Neural cell (in vitro differentiated cells): Measurements from ENCODE around the gene NFAM1. TPM values are rescaled to one million over a fixed set of nuclear protein-coding genes. Genes with fewer than 3 reads are reported as not detected.

Experiments used
- H2AFZ ChIP-seq: fragments of 200-600, 300-800 bp; sonication (generic), shearing (Covaris generic); 2 replicates; pipeline ENCODE4 v1.6.0; 2014; ENCODE audit warnings: low read depth, mild to moderate bottlenecking, antibody characterized with exemption, low read length, moderate library complexity
- H3F3A ChIP-seq: fragments of 200-600 bp; shearing (Covaris generic); 2 replicates; pipeline ENCODE4 v1.6.1; 2016; ENCODE audit warnings: mild to moderate bottlenecking, moderate library complexity, mixed read lengths, antibody characterized with exemption, low read length; ENCODE audit not compliant: insufficient read depth, poor library complexity, severe bottlenecking
- H3K27ac ChIP-seq: fragments of 200-600, 300-800 bp; sonication (generic), shearing (Covaris generic); 2 replicates; pipeline ENCODE4 v1.5.1; 2014; ENCODE audit warnings: mild to moderate bottlenecking, low read length, moderate library complexity
- H3K27me3 ChIP-seq: fragments of 300-800, 200-600 bp; sonication (generic), shearing (Covaris generic); 2 replicates; pipeline ENCODE4 v1.6.0; 2014; ENCODE audit warnings: mild to moderate bottlenecking, low read depth, low read length, moderate library complexity; ENCODE audit not compliant: insufficient read depth
- H3K36me3 ChIP-seq: fragments of 300-800, 200-600 bp; sonication (generic), shearing (Covaris generic); 2 replicates; pipeline ENCODE4 v1.5.1; 2014; ENCODE audit warnings: mild to moderate bottlenecking, antibody characterized with exemption, low read length, moderate library complexity; ENCODE audit not compliant: insufficient read depth
- H3K4me2 ChIP-seq: fragments of 300-800, 200-600 bp; sonication (generic), shearing (Covaris generic); 2 replicates; pipeline ENCODE4 v1.6.0; 2014; ENCODE audit warnings: mild to moderate bottlenecking, low read length
- H3K4me3 ChIP-seq: fragments of 300-800, 200-600 bp; sonication (generic), shearing (Covaris generic); 2 replicates; pipeline ENCODE4 v1.5.1; 2014; ENCODE audit warnings: mild to moderate bottlenecking, low read length, moderate library complexity
- H3K79me2 ChIP-seq: fragments of 200-600 bp; shearing (Covaris generic); replicated peaks from 2 replicates; pipeline ENCODE4 v1.6.0; 2014; ENCODE audit warnings: mild to moderate bottlenecking, low read length, moderate library complexity; ENCODE audit not compliant: insufficient read depth
- H3K9ac ChIP-seq: fragments of 300-800, 200-600 bp; sonication (generic), shearing (Covaris generic); 2 replicates; pipeline ENCODE4 v1.6.1; 2016; ENCODE audit warnings: mild to moderate bottlenecking, low read length, mixed read lengths
- H3K9me2 ChIP-seq: fragments of 200-600 bp; shearing (Covaris generic); 2 replicates; pipeline ENCODE4 v1.6.1; 2016; ENCODE audit warnings: mild to moderate bottlenecking, low read length, mixed read lengths; ENCODE audit not compliant: insufficient read depth
- H3K9me3 ChIP-seq: fragments of 200-600, 300-800 bp; sonication (generic), shearing (Covaris generic); 2 replicates; pipeline ENCODE4 v1.6.1; 2016; ENCODE audit warnings: mild to moderate bottlenecking, mixed run types, low read length, moderate library complexity, mixed read lengths
- H4K20me1 ChIP-seq: fragments of 200-600 bp; shearing (Covaris generic); 2 replicates; pipeline ENCODE4 v1.6.1; 2016; ENCODE audit warnings: mild to moderate bottlenecking, mixed run types; ENCODE audit not compliant: insufficient read depth
- CTCF ChIP-seq: fragments of 450-650 bp; IDR thresholded peaks from 2 replicates; pipeline ENCODE4 v1.5.1; 2014; ENCODE audit warnings: antibody characterized with exemption, mild to moderate bottlenecking, moderate library complexity; ENCODE audit not compliant: poor library complexity, severe bottlenecking
- EP300 ChIP-seq: fragments of 450-650 bp; conservative IDR thresholded peaks from 2 replicates; pipeline ENCODE4 v1.6.1; 2014; ENCODE audit warnings: antibody characterized with exemption, mild to moderate bottlenecking, moderate library complexity; ENCODE audit not compliant: poor library complexity, severe bottlenecking
- EZH2 ChIP-seq: fragments of 200-600, 300-800 bp; shearing (Covaris generic), sonication (generic); IDR thresholded peaks from 2 replicates; pipeline ENCODE4 v1.6.1; 2014; ENCODE audit warnings: antibody characterized with exemption, low read length, borderline replicate concordance, mild to moderate bottlenecking; ENCODE audit not compliant: insufficient read depth, poor library complexity, severe bottlenecking
- MXI1 ChIP-seq: fragments of 450-650 bp; conservative IDR thresholded peaks from 2 replicates; pipeline ENCODE4 v1.6.1; 2014; ENCODE audit warnings: antibody characterized with exemption, mild to moderate bottlenecking; ENCODE audit not compliant: poor library complexity, severe bottlenecking
- POLR2AphosphoS5 ChIP-seq: IDR thresholded peaks from 2 replicates; pipeline ENCODE4 v1.6.1; 2012
- RAD21 ChIP-seq: fragments of 450-650 bp; conservative IDR thresholded peaks from 2 replicates; pipeline ENCODE4 v1.6.1; 2014; ENCODE audit warnings: antibody characterized with exemption, mild to moderate bottlenecking, moderate library complexity
- REST ChIP-seq: IDR thresholded peaks from 2 replicates; pipeline ENCODE4 v1.6.1; 2012; ENCODE audit warnings: borderline replicate concordance
- SMC3 ChIP-seq: fragments of 450-650 bp; conservative IDR thresholded peaks from 2 replicates; pipeline ENCODE4 v1.6.1; 2014; ENCODE audit warnings: antibody characterized with exemption, mild to moderate bottlenecking, moderate library complexity; ENCODE audit not compliant: poor library complexity
- TAF1 ChIP-seq: IDR thresholded peaks from 2 replicates; pipeline ENCODE4 v1.6.1; 2012; ENCODE audit warnings: low read depth
- polyA plus RNA-seq: library from polyadenylated mRNA; depleted of rRNA; stranded (reverse); fragments of >200 nt; gene quantifications from 2 replicates; pipeline ENCODE4 v1.2.3, GENCODE V29; 2014

NFAM1 gene
- polyA plus RNA-seq, 1 donor from 2014 or later: 0.05 TPM

GRCh38 chr22:42347281-42347824 lies 84.8 kb downstream of the NFAM1 start:
- H3K27ac ChIP-seq: peak overlapping the region; percentile 58
- no peaks in the 10 kb centered on the region for H3K36me3 ChIP-seq
- no peaks in the 10 kb centered on the region for H3K9me3 ChIP-seq
- H3K79me2 ChIP-seq: peaks cover 7% of the 10 kb centered on the region
- peak overlapping the region; percentile 48 for H3K9ac ChIP-seq
- no peak overlapping the region for H2AFZ ChIP-seq
- H3K27me3 ChIP-seq: no peaks in the 10 kb centered on the region
- H4K20me1 ChIP-seq: no peaks in the 10 kb centered on the region
- no peaks in the 10 kb centered on the region for H3K9me2 ChIP-seq
- no peaks in the 10 kb centered on the region for H3F3A ChIP-seq
- TF ChIP-seq POLR2AphosphoS5 (no peak), SMC3 (no peak), MXI1 (no peak)
- H3K4me2 ChIP-seq: no peak overlapping the region
- H3K4me3 ChIP-seq: peak overlapping the region; percentile 0

GRCh38 chr22:42346722-42347121 lies 85.5 kb downstream of the NFAM1 start:
- Histone ChIP-seq H4K20me1 (no peaks in the 10 kb centered on the region), H3K4me2 (no peak overlapping the region), H3K36me3 (no peaks in the 10 kb centered on the region), H3K27ac (peak overlapping the region; percentile 58), H3K4me3 (no peak overlapping the region), H3K9me2 (no peaks in the 10 kb centered on the region), H3F3A (no peaks in the 10 kb centered on the region), H3K27me3 (no peaks in the 10 kb centered on the region), H3K9me3 (no peaks in the 10 kb centered on the region), H3K9ac (peak overlapping the region; percentile 48), H3K79me2 (peaks cover 11% of the 10 kb centered on the region), H2AFZ (no peak overlapping the region)
- TF ChIP-seq EZH2 (no peak), REST (peak; percentile 65), CTCF (peak; percentile 13), SMC3 (no peak), RAD21 (no peak)

GRCh38 chr22:42345458-42345857 lies 86.7 kb downstream of the NFAM1 start:
- Histone ChIP-seq H3K9me3 (no peaks in the 10 kb centered on the region), H3K27ac (no peak overlapping the region), H3K9me2 (no peaks in the 10 kb centered on the region), H3F3A (no peaks in the 10 kb centered on the region), H4K20me1 (no peaks in the 10 kb centered on the region), H2AFZ (no peak overlapping the region), H3K27me3 (no peaks in the 10 kb centered on the region), H3K9ac (no peak overlapping the region), H3K79me2 (peaks cover 11% of the 10 kb centered on the region), H3K4me3 (no peak overlapping the region), H3K4me2 (no peak overlapping the region), H3K36me3 (no peaks in the 10 kb centered on the region)
- TF ChIP-seq EZH2 (no peak), CTCF (no peak), MXI1 (no peak), SMC3 (no peak), POLR2AphosphoS5 (no peak), EP300 (no peak), RAD21 (no peak), REST (no peak), TAF1 (no peak)
